ENCODE results near the gene BCAS3.

The BCAS3 gene

GRCh38 chr17:61174310-61174709 lies 496.7 kb downstream of the BCAS3 start:
- DNase-seq, result no peak

- DNase-seq, result no peak
These were observed 497.9 kb downstream of the BCAS3 start for GRCh38 chr17:61175298-61176142.

GRCh38 chr17:61177351-61177750 lies 499.7 kb downstream of the BCAS3 start:
- DNase-seq, result no peak

- DNase-seq, result no peak
These were observed 500.6 kb downstream of the BCAS3 start for GRCh38 chr17:61178284-61178683.

- no peak for DNase-seq
These were observed 501.7 kb downstream of the BCAS3 start for GRCh38 chr17:61179380-61179806.

- DNase-seq, result no peak
These were observed 506.1 kb downstream of the BCAS3 start for GRCh38 chr17:61183793-61184192.

- no peak for DNase-seq
These were observed 507.7 kb downstream of the BCAS3 start for GRCh38 chr17:61185385-61185784.

- DNase-seq, result no peak
These were observed 509.4 kb downstream of the BCAS3 start for GRCh38 chr17:61187038-61187437.

GRCh38 chr17:61188081-61188480 lies 510.4 kb downstream of the BCAS3 start:
- no peak for DNase-seq

GRCh38 chr17:61189968-61190367 lies 512.3 kb downstream of the BCAS3 start:
- DNase-seq, result no peak

- DNase-seq, result no peak
These were observed 518.7 kb downstream of the BCAS3 start for GRCh38 chr17:61196302-61196704.

- no peak for DNase-seq
These were observed 519.1 kb downstream of the BCAS3 start for GRCh38 chr17:61196799-61197198.

- no peak for DNase-seq
These were observed 522.0 kb downstream of the BCAS3 start for GRCh38 chr17:61199431-61200338.

- DNase-seq, result no peak
These were observed 522.7 kb downstream of the BCAS3 start for GRCh38 chr17:61200339-61200715.

GRCh38 chr17:61201211-61201610 lies 523.6 kb downstream of the BCAS3 start:
- DNase-seq, result no peak

- DNase-seq, result no peak
These were observed 524.9 kb downstream of the BCAS3 start for GRCh38 chr17:61202564-61202963.

- DNase-seq, result no peak
These were observed 526.0 kb downstream of the BCAS3 start for GRCh38 chr17:61203671-61204131.

GRCh38 chr17:61204456-61204855 lies 526.8 kb downstream of the BCAS3 start:
- DNase-seq, result no peak

- DNase-seq, result no peak
These were observed 527.8 kb downstream of the BCAS3 start for GRCh38 chr17:61205401-61205800.

GRCh38 chr17:61205931-61206330 lies 528.3 kb downstream of the BCAS3 start:
- DNase-seq, result no peak

- DNase-seq, result no peak
These were observed 529.3 kb downstream of the BCAS3 start for GRCh38 chr17:61206922-61207321.

- no peak for DNase-seq
These were observed 530.9 kb downstream of the BCAS3 start for GRCh38 chr17:61208301-61209105.

- DNase-seq, result no peak
These were observed 531.4 kb downstream of the BCAS3 start for GRCh38 chr17:61209106-61209439.
